H9 (cell line): ENCODE data around the gene FAM3B. TPM values are rescaled to one million over a fixed set of nuclear protein-coding genes. Genes with fewer than 3 reads are reported as not detected.

Experiments
- DNase-seq: peaks from one replicate; pipeline ENCODE4 v3.0.0-alpha.2; 2017
- H2AFZ ChIP-seq: one replicate; pipeline ENCODE4 v1.6.1; 2013; ENCODE audit warnings: mild to moderate bottlenecking, low read length, control low read depth, moderate library complexity
- H2AK5ac ChIP-seq: 2 replicates; pipeline ENCODE4 v1.6.1; 2013; ENCODE audit warnings: low read length, control low read depth, mixed read lengths; ENCODE audit not compliant: insufficient read length
- H2BK120ac ChIP-seq: one replicate; pipeline ENCODE4 v1.6.1; 2013; ENCODE audit warnings: low read depth, mild to moderate bottlenecking, low read length, control low read depth, inconsistent platforms; ENCODE audit not compliant: poor library complexity, severe bottlenecking
- H2BK12ac ChIP-seq: 2 replicates; pipeline ENCODE4 v1.6.1; 2013; ENCODE audit warnings: low read length, control low read depth, mixed read lengths, low read depth; ENCODE audit not compliant: insufficient read length
- H2BK15ac ChIP-seq: 2 replicates; pipeline ENCODE4 v1.6.1; 2013; ENCODE audit warnings: low read depth, low read length, control low read depth
- H2BK20ac ChIP-seq: one replicate; pipeline ENCODE4 v1.6.1; 2013; ENCODE audit warnings: low read depth, mild to moderate bottlenecking, low read length, control low read depth, inconsistent platforms; ENCODE audit not compliant: poor library complexity, severe bottlenecking
- H2BK5ac ChIP-seq: 2 replicates; pipeline ENCODE4 v1.6.1; 2013; ENCODE audit warnings: low read length, control low read depth, mixed read lengths; ENCODE audit not compliant: insufficient read length
- H3K14ac ChIP-seq: 2 replicates; pipeline ENCODE4 v1.6.1; 2013; ENCODE audit warnings: low read length, control low read depth; ENCODE audit not compliant: insufficient read depth
- H3K18ac ChIP-seq: 2 replicates; pipeline ENCODE4 v1.6.1; 2013; ENCODE audit warnings: low read depth, mild to moderate bottlenecking, mixed read lengths, low read length, control low read depth; ENCODE audit not compliant: insufficient read length
- H3K23ac ChIP-seq: 2 replicates; pipeline ENCODE4 v1.6.1; 2013; ENCODE audit warnings: low read length, control low read depth, mixed read lengths, low read depth; ENCODE audit not compliant: insufficient read length
- H3K23me2 ChIP-seq: 2 replicates; pipeline ENCODE4 v1.6.1; 2013; ENCODE audit warnings: low read depth, mild to moderate bottlenecking, mixed read lengths, low read length, control low read depth; ENCODE audit not compliant: insufficient read length, poor library complexity, severe bottlenecking
- H3K27ac ChIP-seq: 2 replicates; pipeline ENCODE4 v1.5.1; 2013; ENCODE audit warnings: low read length, control low read depth, mixed read lengths, low read depth; ENCODE audit not compliant: insufficient read length
- H3K27me3 ChIP-seq: 2 replicates; pipeline ENCODE4 v1.6.1; 2013; ENCODE audit warnings: low read length, control low read depth, inconsistent platforms; ENCODE audit not compliant: insufficient read depth
- H3K4ac ChIP-seq: 2 replicates; pipeline ENCODE4 v1.6.1; 2013; ENCODE audit warnings: low read depth, mild to moderate bottlenecking, control low read depth, inconsistent platforms, low read length, moderate library complexity
- H3K4me1 ChIP-seq: 2 replicates; pipeline ENCODE4 v1.6.1; 2013; ENCODE audit warnings: low read length, control low read depth, inconsistent platforms; ENCODE audit not compliant: insufficient read depth
- H3K4me2 ChIP-seq: 2 replicates; pipeline ENCODE4 v1.6.1; 2013; ENCODE audit warnings: low read length, control low read depth, mixed read lengths; ENCODE audit not compliant: insufficient read length, insufficient read depth
- H3K56ac ChIP-seq: 2 replicates; pipeline ENCODE4 v1.6.1; 2013; ENCODE audit warnings: low read depth, mild to moderate bottlenecking, mixed read lengths, low read length, control low read depth; ENCODE audit not compliant: insufficient read length
- H3K79me1 ChIP-seq: 2 replicates; pipeline ENCODE4 v1.6.1; 2013; ENCODE audit warnings: low read depth, mild to moderate bottlenecking, moderate library complexity, low read length, control low read depth, inconsistent platforms; ENCODE audit not compliant: insufficient read depth, poor library complexity, severe bottlenecking
- H3K79me2 ChIP-seq: 2 replicates; pipeline ENCODE4 v1.6.1; 2013; ENCODE audit warnings: low read length, control low read depth, inconsistent platforms; ENCODE audit not compliant: insufficient read depth
- H3K9ac ChIP-seq: 2 replicates; pipeline ENCODE4 v1.6.1; 2013; ENCODE audit warnings: low read length, control low read depth, mixed read lengths; ENCODE audit not compliant: insufficient read length; ENCODE audit errors: extremely low read depth
- H3K9me3 ChIP-seq: one replicate; pipeline ENCODE4 v1.6.1; 2013; ENCODE audit warnings: low read depth, low read length, inconsistent platforms; ENCODE audit not compliant: control insufficient read depth
- H3T11ph ChIP-seq: one replicate; pipeline ENCODE4 v1.6.1; 2013; ENCODE audit warnings: mild to moderate bottlenecking, low read length, control low read depth, inconsistent platforms
- H4K20me1 ChIP-seq: one replicate; pipeline ENCODE4 v1.6.1; 2013; ENCODE audit not compliant: control insufficient read depth, insufficient read length, insufficient read depth
- H4K5ac ChIP-seq: 2 replicates; pipeline ENCODE4 v1.6.1; 2013; ENCODE audit warnings: low read depth, mild to moderate bottlenecking, mixed read lengths, low read length, control low read depth; ENCODE audit not compliant: insufficient read length
- H4K8ac ChIP-seq: replicated peaks from 2 replicates; pipeline ENCODE4 v1.6.1; 2013; ENCODE audit warnings: low read length, control low read depth, mixed read lengths, low read depth; ENCODE audit not compliant: insufficient read length
- H4K91ac ChIP-seq: 2 replicates; pipeline ENCODE4 v1.6.1; 2013; ENCODE audit warnings: low read depth, mild to moderate bottlenecking, moderate library complexity, mixed read lengths, low read length, control low read depth; ENCODE audit not compliant: insufficient read length
- H3K27ac Mint-ChIP-seq, 3 experiments: 2 replicates in 2 of 3; 3 replicates in 1 of 3; pipeline ENCODE4 v1.8.0; 2020 to 2021; ENCODE audit warnings: mixed read lengths in 3 of 3, mild to moderate bottlenecking in 1 of 3, moderate library complexity in 1 of 3
- H3K27me3 Mint-ChIP-seq: 2 replicates; pipeline ENCODE4 v1.8.0; 2021; ENCODE audit warnings: low read depth, mild to moderate bottlenecking, moderate library complexity, mixed read lengths
- H3K36me3 Mint-ChIP-seq, 3 experiments: 2 replicates in 2 of 3; 3 replicates in 1 of 3; pipeline ENCODE4 v1.8.0; 2020 to 2021; ENCODE audit warnings: low read depth in 3 of 3, mixed read lengths in 3 of 3; ENCODE audit not compliant: insufficient read depth in 1 of 3
- H3K4me1 Mint-ChIP-seq, 2 experiments: 2 replicates each; pipeline ENCODE4 v1.8.0; 2020; ENCODE audit warnings: mixed read lengths in 2 of 2
- H3K4me3 Mint-ChIP-seq, 2 experiments: 2 replicates in 1 of 2; 3 replicates in 1 of 2; pipeline ENCODE4 v1.8.0; 2020 to 2021; ENCODE audit warnings: mild to moderate bottlenecking in 2 of 2, mixed read lengths in 2 of 2, moderate library complexity in 1 of 2
- H3K9me3 Mint-ChIP-seq, 2 experiments: 2 replicates in 1 of 2; 3 replicates in 1 of 2; pipeline ENCODE4 v1.8.0; 2020; ENCODE audit warnings: mild to moderate bottlenecking in 2 of 2, mixed read lengths in 2 of 2, moderate library complexity in 1 of 2
- CTCF ChIP-seq: fragments of 200-600 bp; sonication (generic); conservative IDR thresholded peaks from 3 replicates; pipeline ENCODE4 v1.8.0; 2021; ENCODE audit warnings: antibody characterized with exemption, mild to moderate bottlenecking
- WGBS: extraction: QIAGEN DNeasy Blood & Tissue Kit; methylation state at CpG from one replicate; pipeline ENCODE4 v1.1.7; 2013; ENCODE audit warnings: missing lambda C conversion rate, low lambda C conversion rate, mixed read lengths; ENCODE audit not compliant: insufficient read length; ENCODE audit errors: extremely low coverage; 5-methylcytosine and 5-hydroxymethylcytosine counted together
- total RNA-seq: library from RNA; stranded (reverse); gene quantifications from 2 replicates; pipeline ENCODE4 v1.2.1, GENCODE V29; 2021

FAM3B gene
- total RNA-seq, 1 experiment from 2014 or later: 5.0 TPM

DNA sequence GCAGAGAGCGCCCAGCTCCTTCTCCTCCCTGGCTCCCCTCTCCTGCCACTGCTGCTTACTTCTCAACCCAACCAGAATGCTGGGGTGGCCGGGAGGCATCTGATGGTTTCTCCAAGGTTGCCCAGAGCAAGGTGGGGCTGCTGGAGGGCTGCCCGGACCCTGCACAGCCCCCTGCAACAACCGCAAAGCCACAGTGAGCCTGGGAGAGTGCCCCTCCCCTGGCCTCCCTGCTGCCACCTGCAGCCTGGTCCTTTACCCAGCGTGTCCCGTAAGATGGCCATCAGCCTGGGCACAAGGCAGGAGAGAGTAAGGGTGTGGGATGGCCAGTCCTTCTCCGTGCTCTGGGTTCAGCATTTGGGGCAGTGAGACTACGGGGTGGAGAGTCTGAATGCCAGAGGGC, 62.2 kb downstream of the FAM3B start:
- Mint-ChIP-seq H3K36me3 (peaks cover 0 to 22% (median 5%) of the 10 kb centered on the region in 3 experiments; a peak in 3 of 7 replicates), H3K9me3 (peaks cover 0 to 3% of the 10 kb centered on the region in 2 experiments; a peak in 3 of 5 replicates), H3K4me1 (peaks cover 11% of the 10 kb centered on the region in 2 experiments), H3K27me3 (peaks cover 2% of the 10 kb centered on the region; the same call in 1 of the 2 replicates), H3K4me3 (no peak overlapping the region), H3K27ac (no peak overlapping the region)
- no peak overlapping the region for H2AK5ac ChIP-seq
- no peaks in the 10 kb centered on the region for H3K23me2 ChIP-seq
- H4K5ac ChIP-seq: no peak overlapping the region
- H3K4ac ChIP-seq: no peak overlapping the region
- no CpG with 5 or more reads among the region's 8 CpGs for WGBS
- no peak overlapping the region for H4K91ac ChIP-seq
- no peak overlapping the region for H2AFZ ChIP-seq
- no peaks in the 10 kb centered on the region for H3K4me1 ChIP-seq
- H3K9ac ChIP-seq: no peak overlapping the region
- no peak for DNase-seq
- H3K79me1 ChIP-seq: no peaks in the 10 kb centered on the region
- no peak overlapping the region for H2BK12ac ChIP-seq
- no peak overlapping the region; the same call in 1 of the 2 replicates for H3K14ac ChIP-seq
- H3K18ac ChIP-seq: no peak overlapping the region
- H3T11ph ChIP-seq: no peak overlapping the region
- no peak overlapping the region for H2BK120ac ChIP-seq
- H4K8ac ChIP-seq: no peak overlapping the region
- no peak overlapping the region for H2BK5ac ChIP-seq
- no peaks in the 10 kb centered on the region for H3K9me3 ChIP-seq
- TF ChIP-seq CTCF: peak; percentile 25; the same call in 2 of the 3 replicates
- H3K4me2 ChIP-seq: no peak overlapping the region
- H2BK15ac ChIP-seq: no peak overlapping the region
- H3K27me3 ChIP-seq: no peaks in the 10 kb centered on the region
- H3K79me2 ChIP-seq: no peaks in the 10 kb centered on the region
- H3K56ac ChIP-seq: no peak overlapping the region
- H2BK20ac ChIP-seq: no peak overlapping the region
- no peak overlapping the region for H3K27ac ChIP-seq
- H3K23ac ChIP-seq: no peak overlapping the region
- no peaks in the 10 kb centered on the region for H4K20me1 ChIP-seq
